ENCODE data around the gene TSPYL4.

- TF ChIP-seq CTCF (IDR thresholded peaks at IDR 0.05; ENCODE audit: insufficient read depth, low read depth, low read length), result no peak
- no peak for TF ChIP-seq EZH2 (IDR thresholded peaks at IDR 0.05; ENCODE audit: insufficient read depth, low read length)
Measured at GRCh38 chr6:116206231-116206903, 47.5 kb downstream of the TSPYL4 start.
